H1 (cell line): ENCODE data around the gene MEIS3.

Experiments
- CTCF ChIP-seq, 3 experiments: IDR thresholded peaks; 1 replicate in 2 of 3; 2 replicates in 1 of 3; pipeline versions ENCODE4 v1.5.1 to v1.6.1; 2011; ENCODE audit warnings: low read length in 3 of 3, mild to moderate bottlenecking in 3 of 3, inconsistent platforms in 2 of 3, low read depth in 1 of 3, moderate library complexity in 1 of 3; ENCODE audit not compliant: insufficient read depth in 1 of 3; ENCODE audit errors: control extremely low read depth in 1 of 3
- EP300 ChIP-seq, 2 experiments: IDR thresholded peaks; 1 replicate in 1 of 2; 2 replicates in 1 of 2; pipeline ENCODE4 v1.6.1; 2011 to 2012; ENCODE audit warnings: low read depth in 2 of 2, low read length in 2 of 2, mild to moderate bottlenecking in 2 of 2, borderline replicate concordance in 1 of 2, inconsistent platforms in 1 of 2, moderate library complexity in 1 of 2
- POLR2A ChIP-seq, 2 experiments: IDR thresholded peaks; 1 replicate in 1 of 2; 2 replicates in 1 of 2; pipeline ENCODE4 v1.6.1; 2011; ENCODE audit warnings: low read depth in 2 of 2, low read length in 2 of 2, mild to moderate bottlenecking in 2 of 2; ENCODE audit errors: control extremely low read depth in 1 of 2
- TF ChIP-seq, protein P1 (sequence below): IDR thresholded peaks from 2 replicates; pipeline ENCODE4 v1.6.1; 2011; ENCODE audit warnings: low read length, improper control_type of control experiment

DNA sequence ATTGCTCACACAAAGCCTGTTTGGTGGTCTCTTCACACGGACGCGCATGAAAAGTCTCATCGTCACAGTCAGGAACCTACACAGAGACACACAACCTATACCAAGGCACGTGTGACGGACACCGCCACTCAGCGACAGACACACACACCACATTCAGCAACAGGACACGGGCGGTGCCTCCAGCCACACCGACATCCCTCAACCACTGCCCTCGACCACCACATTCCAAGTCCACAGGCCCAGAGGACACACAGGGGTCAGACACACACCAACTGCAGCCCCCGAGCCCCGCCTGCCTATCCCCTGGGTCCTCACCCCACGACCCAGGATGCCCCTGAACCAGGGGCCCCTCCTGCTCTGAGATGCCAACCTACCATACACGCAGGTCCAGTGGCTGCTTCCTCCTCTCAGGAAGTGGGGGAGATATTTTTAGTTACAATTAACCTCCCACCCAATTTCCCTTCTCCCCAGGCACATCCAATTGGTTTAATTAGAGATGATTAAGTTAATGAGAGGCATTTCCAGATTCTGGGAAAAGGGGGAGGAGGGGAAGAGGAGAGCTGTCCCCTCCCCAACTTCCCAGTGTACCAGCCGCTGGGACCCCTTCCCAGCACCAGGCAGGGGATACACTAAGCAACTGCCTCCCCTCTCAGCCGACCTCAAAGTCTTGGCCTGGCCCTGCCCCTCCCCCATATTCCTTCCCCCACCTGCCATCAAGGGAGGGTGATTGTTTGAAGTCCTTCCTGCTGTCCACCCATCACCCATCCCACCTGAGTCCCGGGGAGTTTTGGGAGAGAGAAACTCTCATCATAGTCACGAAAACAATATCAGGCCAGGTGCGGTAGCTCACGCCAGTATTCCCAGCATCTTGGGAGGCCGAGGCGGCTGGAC is 20.4 kb downstream of the MEIS3 start:
- no peak for TF ChIP-seq EP300 (IDR thresholded peaks at IDR 0.05; ENCODE audit: borderline replicate concordance in 1 of 2, low read depth in 2 of 2, low read length in 2 of 2)
- no peak for TF ChIP-seq CTCF (IDR thresholded peaks at IDR 0.05; ENCODE audit: control extremely low read depth in 1 of 3, insufficient read depth in 1 of 3, low read depth in 1 of 3, low read length in 3 of 3)
- no peak for TF ChIP-seq POLR2A (IDR thresholded peaks at IDR 0.05; ENCODE audit: control extremely low read depth in 1 of 2, low read depth in 2 of 2, low read length in 2 of 2)
- TF ChIP-seq, protein P1, sequence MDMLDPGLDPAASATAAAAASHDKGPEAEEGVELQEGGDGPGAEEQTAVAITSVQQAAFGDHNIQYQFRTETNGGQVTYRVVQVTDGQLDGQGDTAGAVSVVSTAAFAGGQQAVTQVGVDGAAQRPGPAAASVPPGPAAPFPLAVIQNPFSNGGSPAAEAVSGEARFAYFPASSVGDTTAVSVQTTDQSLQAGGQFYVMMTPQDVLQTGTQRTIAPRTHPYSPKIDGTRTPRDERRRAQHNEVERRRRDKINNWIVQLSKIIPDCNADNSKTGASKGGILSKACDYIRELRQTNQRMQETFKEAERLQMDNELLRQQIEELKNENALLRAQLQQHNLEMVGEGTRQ: no peak
